ENCODE measurements around the gene RBPJ. TPM values are rescaled to one million over a fixed set of nuclear protein-coding genes. Genes with fewer than 3 reads are reported as not detected.
A peak's percentile ranks its signal among the peaks of the same experiment; 100 is the strongest.
"Not testable (repeated sequence)": the region's sequence is repeated elsewhere in the genome, so short reads cannot be mapped to it uniquely, and the experiment has no call there.

RBPJ gene
- total RNA-seq, 1 donor from 2014 or later, result 108 TPM

DNA sequence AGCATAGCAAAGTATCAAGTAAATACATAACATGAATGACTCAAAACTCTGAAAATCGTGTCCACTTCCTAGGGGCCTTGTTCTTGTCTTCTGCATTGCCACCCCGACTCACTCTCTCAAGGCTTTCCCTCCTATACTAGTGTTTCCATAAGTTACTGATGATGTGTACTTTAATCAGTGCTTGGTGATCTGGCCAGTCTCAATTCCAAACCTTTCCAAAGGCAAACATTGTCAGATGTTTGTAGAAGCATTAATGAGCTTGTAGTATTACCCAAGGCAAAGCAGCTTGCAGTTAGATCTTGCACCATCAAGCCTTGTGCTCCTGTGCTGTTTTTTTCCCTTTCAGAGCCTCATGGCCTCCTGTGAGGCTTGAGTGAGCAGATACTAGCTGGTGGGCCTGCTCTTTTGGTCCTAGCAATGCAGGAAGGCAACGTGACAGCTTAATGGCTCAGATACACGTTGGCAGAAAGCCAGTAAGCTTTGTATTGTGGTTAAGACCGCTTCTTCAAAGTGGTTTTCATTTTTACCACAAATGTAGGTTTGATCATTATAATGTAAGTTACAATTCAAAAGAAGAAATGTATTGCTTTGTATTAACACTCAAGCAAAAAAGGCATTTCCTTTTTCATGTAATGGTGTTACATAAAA is 51.8 kb downstream of the RBPJ start:
- DNase-seq (ENCODE audit: low spot score), result peak; percentile 70

DNA sequence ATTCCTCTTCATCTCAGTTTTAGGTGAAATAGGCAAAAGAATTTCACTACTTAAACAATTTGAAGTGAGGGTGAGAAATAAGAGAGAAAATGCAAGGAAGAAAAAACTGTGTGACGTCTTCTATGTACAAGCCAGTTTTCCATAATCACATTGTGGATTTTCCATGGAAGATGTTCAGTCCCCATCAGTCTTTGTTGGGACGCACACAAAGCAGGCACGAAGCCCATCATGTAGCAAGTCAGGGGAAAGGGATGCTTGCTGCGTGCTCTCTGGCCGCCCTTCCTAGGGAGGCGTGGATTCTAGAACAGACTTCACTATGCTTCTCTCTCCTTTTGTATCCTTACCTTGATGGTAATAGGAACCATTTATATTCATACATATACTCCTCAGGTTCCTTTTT is 54.7 kb downstream of the RBPJ start:
- DNase-seq (ENCODE audit: low spot score), result no peak

DNA sequence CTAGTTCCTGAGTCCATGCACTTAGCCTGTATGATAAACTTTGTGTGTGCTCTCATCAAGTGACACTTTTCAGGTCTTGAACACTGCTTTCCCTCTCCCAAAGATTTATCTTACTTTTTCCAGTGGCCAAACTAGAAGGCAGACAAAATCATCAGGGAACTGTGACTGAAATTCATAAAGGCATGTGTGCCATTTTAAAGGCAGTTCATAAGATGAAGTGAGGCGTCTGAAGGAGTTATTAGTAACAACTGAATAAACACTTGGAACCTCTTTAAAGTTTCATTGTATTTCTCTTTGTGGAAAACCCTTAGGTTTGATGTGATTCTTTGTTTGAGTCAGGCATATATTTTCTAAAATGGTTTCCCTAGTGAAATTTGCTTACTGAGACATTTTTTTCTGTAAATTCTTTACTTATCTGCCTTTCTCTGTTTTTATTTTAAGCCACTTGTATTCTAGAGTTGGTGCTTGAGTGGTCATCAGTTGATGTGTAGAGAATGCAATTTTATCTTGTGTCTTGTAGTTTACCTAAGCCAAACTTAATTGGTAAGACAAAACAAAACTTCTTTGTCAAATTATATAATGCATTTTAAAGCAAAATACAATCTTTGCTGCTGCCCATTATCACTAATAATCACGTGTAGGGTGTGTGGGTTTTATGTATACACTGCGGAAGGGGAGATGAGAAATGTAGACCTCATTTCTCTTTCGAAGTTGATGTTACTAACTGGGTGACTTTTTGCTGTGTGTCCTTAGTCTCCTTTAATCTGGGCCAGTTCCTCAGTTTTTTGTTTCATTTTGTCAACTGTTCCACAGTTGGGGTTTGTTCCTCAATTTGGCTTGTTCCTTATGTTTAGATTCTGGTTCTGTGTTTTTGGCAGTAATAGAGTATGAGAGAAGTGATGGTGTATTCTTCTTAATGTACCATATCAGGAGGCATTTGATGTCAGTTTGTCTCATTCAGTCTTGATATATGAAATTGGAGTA is 56.8 kb downstream of the RBPJ start:
- DNase-seq (ENCODE audit: low spot score), result peak; percentile 14

DNA sequence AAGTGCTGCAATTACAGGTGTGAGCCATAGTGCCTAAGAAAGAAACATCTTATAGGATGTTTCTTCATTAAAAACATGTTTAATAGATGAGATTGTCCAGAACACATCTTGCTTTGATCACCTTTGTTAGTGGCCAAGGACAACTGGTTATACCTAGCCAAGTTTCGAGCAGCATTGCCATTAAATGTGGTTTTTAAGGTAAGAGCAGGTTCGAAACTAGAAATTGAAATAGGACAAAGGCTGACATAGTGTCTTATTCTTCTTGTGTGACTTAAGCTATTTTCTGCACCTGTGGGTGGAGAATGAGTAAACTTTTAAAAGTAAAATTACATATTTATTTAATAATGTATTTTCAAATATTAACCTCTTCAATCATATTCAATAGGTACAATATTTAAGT is 59.0 kb downstream of the RBPJ start:
- no peak for DNase-seq (ENCODE audit: low spot score)

DNA sequence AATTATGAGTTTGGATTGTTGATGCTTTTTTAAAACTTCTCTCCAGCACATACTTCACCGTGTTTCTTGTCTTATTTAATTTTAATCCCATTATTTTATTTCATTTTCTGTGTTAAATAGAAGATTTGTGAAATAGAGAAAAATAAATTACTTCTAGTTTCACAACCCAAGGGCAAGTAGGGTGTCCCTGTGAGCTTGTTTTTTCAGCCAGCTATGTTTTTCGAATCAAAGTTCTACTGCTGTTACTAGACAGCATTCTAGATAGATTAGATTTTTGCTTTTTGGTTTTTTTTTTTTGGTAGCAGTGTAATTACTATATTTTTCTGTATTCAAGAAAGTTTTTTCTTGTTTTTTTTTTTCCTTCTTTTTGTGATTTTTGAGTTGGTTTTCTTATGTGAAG is 59.9 kb downstream of the RBPJ start:
- no peak for DNase-seq (ENCODE audit: low spot score)

DNA sequence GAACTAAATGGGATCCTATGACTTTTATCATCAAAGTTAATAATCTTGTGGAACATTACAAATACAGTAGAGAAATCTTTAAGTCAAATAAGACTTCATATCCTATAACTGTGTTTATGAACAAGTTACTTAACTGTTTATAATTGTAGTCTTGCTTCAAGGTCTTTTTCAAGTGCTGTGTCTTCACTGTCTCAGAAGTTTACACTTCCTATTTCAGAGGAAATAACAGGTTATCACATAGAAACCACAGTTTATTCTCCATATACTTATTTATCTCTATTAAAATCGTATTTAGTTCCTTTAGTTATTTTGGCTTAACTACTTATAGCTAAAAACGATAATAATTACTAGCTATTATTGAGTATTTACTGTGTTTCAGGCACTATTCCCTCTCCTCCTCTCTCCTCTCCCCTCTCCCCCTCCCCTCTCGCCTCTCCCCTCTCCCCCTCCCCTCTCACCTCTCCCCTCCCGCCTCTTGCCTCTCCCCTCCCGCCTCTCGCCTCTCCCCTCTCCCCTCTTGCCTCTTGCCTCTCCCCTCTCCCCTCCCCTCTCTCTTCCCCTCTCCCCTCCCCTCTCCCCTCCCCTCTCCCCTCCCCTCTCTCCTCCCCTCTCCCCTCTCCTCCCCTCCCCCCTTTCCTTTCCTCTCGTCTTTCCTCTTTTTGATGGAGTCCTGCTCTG is 63.7 kb downstream of the RBPJ start:
- DNase-seq (ENCODE audit: low spot score), result no peak

DNA sequence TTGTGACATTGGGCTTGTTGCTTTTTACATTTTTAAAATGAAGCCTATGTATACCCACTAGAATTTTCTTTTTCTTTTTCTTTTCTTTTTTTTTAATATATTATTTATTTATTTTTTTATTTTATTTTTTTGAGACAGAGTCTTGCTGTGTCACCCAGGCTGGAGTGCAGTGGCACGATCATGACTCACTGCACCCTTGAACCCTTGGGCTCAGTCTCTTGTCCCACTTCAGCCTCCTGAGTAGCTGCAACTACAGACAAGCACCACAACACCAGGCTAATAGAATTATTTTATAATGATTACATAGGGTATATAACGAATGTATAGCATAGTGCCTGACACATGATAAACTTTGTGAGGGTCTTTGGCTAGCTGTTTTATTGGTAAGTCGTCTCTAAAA is 64.9 kb downstream of the RBPJ start:
- no peak for DNase-seq (ENCODE audit: low spot score)

DNA sequence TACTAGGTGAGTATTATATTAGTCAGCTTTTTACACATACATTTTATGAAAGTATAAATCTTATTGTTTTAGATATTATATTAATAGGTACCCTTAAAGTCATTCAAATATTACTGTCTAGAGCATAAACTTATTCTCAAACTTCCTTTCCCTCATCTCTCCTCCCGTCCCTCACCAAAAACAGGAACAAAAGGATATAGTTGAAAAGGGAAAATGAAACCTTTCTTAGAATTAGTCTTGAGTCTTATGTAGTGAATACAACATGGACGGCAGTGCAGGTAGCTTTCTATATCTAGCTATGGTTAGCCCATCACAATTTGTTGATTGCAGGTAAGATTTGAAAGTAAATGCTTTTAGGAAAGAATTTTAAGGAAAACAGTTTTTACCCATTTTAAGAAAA is 65.6 kb downstream of the RBPJ start:
- DNase-seq (ENCODE audit: low spot score), result no peak

DNA sequence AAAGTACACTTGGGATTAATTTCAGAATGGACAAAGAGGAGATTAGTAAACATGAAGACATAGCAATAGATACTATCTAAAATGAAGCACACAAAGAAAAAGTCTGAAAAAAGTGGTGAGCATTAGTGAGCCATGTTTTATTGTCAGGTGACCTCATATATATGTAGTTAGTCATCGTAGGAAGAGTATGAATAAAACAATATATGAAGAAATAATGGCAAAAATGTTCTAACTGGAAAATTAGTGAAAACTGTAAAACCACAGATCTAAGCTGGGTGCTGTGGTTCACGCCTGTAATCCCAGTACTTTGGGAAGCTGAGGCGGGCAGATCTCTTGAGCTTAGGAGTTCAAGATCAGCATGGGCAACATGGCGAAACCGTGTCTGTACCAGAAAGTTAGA is 67.9 kb downstream of the RBPJ start:
- no peak for DNase-seq (ENCODE audit: low spot score)

DNA sequence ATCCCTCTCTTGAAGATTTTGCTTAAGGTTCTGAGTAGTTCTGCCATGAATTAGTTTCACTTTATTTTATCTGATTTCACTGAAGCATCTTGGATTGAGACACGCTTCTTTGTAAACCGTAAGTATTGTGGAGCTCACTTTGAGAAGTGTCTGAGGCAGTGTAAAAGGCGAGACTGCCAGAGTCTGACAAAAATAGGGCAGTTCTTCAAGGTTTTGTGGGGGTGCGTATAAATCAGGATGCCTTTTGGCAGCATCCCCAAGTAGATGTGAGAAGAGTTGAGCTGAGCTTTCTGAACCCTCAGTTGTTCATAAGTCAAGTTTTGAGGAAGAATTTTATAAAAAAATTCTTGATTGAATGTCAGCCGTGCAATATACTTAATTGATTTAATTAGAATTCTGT is 76.3 kb downstream of the RBPJ start:
- no peak for DNase-seq (ENCODE audit: low spot score)

DNA sequence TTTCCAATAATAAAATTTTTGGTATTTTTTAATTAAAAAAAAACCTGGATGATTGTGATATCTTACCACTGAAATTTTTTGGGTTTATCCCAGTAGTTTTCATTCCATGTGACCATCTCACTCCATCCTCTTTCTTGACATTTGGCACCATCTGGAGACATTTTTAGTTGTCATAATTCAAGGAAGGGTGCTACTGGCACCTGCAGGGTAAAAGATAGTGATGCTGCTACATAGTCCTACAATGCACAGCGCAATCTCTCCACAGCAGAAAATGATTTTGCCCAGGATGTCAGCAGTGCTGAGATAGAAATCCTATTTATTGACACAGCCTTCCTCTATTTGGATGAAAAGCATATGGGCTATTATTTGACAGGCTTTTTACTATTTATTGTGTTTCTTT is 79.3 kb downstream of the RBPJ start:
- no peak for DNase-seq (ENCODE audit: low spot score)

DNA sequence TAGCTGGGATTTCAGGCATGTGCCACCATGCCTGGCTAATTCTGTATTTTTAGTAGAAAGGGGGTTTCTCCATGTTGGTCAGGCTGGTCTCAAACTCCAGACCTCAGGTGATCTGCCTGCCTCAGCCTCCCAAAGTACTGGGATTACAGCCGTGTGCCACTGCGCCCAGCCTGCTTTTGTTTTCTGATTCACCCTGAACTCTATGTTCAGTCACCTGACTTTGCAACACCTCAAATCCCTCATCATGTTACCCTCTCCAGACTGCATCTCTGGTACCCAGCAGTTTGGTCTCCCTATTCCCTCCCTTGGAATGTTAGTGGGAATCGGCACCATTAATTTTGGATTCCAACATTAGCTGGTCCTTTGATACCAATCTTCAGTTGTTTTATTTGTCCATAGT is 81.2 kb downstream of the RBPJ start:
- DNase-seq (ENCODE audit: low spot score), result not testable (repeated sequence)

DNA sequence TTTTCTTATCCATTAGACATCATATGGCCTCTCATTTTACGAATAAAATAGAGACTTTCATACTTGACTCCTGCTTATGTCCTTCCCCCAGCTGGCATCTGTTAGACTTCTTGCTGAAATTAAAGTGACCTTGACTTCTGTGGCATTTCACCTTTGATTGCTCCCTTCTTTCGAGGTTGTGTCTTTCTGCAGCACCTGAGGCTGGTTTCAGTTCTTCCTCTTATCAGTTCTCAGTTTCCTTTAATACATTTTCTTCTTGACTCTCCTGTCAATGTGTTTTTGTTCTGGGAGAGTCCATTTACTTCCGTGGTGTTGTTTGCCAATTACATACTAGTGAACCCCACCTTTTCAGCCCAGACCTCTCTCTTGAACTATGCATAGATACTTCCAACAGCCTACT is 81.6 kb downstream of the RBPJ start:
- DNase-seq (ENCODE audit: low spot score), result no peak

DNA sequence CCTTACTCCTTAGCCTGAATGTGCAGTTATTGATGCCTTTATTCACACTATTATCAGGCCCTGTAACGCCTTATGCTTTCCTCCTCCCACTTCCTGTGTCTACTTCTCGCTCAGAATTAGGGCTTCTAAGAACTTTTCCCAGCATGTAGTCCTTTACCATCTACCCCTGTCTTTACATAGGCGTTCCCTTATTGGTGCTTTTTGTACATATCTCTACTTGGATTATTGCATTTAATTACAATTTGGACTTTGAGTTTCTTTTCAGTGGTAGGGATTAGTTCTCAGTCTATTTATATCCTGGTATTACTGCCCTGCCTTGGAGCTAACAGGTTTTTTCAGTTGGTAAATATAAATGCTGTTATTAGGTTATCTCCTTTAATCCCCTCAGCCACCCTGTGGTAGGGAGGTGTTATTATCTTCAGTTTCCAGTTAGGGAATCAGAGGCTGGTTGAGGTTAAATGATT is 84.0 kb downstream of the RBPJ start:
- no peak for DNase-seq (ENCODE audit: low spot score)

DNA sequence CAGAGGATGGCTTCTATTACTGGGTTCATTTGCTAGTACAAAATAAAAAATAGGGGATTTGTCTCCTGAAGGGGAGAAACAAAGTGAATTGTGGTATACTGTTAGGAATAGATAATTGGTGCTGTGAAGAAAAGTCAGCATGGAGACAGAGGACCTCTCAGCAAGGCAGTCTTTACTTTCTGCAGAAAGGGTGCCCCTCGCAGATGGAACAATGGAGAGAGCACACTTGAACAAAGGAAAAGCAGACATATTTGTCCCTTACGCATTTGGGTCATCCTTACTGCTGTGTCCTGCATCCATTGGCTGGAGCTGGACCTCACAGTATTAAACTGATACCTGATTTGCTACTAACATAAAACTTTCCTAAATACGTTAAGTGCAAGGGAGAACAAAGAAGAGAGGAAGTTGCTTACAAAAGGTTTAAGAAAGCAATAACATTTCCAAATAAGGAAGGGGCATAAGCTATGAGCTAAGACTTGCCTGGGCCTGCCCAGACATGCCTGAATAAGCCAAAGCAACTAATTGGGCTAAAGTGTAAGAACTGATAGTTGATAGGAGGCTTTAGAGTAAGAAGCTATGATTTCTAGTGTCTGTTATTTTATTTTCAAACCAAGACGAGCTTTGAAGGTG is 85.6 kb downstream of the RBPJ start:
- no peak for DNase-seq (ENCODE audit: low spot score)

DNA sequence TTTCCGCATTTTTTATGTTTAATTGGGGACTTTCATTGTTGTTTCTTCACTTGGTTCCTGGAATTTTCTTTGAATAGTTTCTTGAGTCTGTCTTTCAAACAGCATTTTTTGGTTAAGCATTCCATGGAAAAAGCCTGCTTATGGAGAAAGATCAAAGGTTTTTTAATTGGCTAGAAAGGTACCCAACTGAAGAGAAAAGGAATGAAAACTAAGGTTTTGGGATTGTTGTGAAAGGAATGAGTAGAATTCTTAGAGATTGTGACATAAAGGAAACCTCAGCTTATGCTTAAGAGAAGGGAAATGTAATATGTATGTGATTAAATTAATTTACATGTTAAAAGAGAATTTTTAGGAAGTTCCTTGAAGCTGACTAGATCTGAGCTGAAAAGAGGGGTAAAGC is 86.7 kb downstream of the RBPJ start:
- DNase-seq (ENCODE audit: low spot score), result no peak

DNA sequence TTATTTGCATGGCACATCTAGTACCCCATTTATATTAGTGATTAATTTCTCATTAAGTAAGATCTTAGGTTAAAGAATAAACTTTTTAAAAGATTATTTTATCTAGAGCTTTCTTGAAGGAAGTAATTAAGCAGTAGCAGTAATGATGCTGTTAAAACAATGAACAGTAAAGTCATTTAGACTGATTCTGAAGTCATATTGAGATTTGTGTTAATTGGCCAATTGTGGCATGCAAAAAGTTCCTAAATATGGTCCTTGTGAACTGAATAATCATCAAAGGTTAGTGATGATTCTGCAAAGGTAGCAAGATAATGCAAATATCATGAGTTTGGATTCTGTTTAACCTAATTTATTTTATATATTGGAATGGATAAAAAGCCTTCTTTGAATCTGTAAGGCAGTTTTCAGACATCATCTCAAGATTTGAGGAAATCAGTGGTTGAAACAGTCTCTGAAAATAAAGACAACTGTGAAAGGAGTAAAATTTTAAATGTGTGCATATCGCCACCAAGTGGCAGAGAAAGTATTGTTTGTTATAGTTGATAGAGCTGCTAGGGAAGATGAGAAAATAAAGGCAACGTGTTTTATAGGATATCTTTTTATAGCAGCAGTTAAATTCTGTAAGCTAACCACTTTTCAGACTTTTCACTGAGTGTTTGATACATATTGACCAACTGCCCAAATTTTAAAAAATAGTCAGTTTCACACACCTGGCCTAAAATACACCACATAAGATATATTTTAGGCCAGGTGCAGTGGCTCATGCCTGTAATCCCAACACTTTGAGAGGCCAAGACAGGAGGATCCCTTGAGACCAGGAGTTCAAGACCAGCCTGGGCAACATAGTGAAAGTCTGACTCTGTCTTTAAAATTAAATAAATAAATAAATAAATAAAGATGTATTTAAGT is 89.8 kb downstream of the RBPJ start:
- DNase-seq (ENCODE audit: low spot score), result peak; percentile 79

DNA sequence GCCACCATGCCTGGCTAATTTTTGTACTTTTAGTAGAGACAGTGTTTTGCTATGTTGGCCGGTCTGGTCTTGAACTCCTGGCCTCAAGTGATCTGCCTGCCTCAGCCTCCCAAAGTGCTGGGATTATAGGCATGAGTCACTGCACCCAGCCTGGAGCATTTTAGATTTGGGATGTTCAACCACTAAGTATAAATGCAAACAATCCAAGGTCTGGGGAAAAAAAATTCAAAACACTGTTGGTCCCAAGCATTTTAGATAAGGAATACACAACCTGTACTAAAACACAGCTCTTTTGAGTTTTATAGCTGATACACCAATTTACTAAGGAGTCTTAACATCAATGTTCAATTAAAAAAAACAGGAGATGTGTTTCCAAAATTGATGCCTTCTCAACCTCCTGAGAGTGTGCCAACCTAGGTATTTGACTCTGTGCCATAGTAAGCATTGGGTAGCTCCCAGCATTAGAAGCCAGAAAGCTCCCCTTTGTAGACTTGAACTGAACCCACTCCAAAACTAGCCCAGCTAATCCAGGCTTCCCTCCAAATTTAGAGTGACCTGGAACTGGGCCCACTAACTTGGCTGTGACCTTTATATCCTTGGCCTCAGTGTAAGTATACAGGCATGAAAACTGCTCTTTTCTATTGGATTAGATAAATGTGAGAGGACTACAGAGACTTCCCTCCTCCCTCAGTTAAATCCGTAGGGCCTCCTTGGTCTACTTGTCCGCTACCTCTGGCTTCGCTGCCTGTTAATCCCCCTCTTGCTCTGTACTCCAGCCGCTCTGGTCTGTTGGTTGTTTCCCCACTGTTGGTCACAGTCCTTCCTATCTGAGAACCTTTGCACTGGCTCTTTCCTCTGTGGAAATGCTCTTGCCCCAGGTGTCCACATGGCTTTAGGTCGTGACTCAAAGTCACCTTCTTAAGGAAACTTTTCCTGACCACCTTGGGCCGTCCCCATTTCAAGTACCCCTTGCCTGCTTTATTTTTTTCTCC is 91.9 kb downstream of the RBPJ start:
- DNase-seq (ENCODE audit: low spot score), result no peak

DNA sequence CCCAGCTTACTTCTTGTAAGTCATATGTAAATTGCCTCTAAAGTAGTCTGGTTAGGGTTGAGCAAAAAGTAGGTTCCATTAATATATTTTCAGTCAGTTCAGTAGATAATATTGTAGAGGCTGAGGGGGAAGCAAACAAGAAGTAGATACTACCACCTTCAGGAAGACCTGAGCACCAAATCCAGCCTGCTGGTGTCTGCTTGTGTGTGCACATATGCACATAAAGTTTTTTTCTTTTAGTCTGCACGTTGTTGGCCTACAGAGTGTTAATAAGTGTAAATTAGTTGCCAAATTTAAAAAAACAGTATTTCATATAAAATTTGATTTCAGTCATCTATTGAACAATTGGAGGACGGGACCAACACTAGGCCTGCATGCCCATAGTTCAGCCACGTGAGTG is 92.8 kb downstream of the RBPJ start:
- DNase-seq (ENCODE audit: low spot score), result no peak

DNA sequence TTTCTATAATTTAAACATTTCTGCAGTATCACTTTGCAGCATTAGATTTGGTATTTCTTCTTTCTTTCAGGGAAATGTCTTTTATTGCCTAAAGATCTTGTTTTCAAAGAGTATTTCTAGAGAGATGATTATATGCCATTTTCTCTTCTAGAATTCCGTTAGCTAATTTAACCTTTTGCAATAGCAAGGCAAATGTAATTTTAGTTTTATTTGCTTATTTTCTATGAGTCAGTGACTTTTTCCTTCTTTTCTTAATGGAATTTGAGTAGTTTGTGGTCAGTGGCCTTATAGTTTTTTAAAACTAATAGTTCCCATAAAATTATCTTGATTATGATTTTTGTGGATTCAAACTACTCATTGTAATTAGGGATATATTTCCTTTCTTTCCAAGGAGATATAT is 97.3 kb downstream of the RBPJ start:
- no peak for DNase-seq (ENCODE audit: low spot score)
